NCI-H82 treated with DMSO at 0.1 percent for 48 hours (cell line): ENCODE results near the gene CARD14.
"Not testable (repeated sequence)": the region's sequence is repeated elsewhere in the genome, so short reads cannot be mapped to it uniquely, and the experiment has no call there.

ENCODE experiments used
- DNase-seq: peaks from one replicate; lab custom pipeline; 2025; ENCODE audit not compliant: unreplicated experiment; lab: John Stamatoyannopoulos, UW

Gene CARD14

DNA sequence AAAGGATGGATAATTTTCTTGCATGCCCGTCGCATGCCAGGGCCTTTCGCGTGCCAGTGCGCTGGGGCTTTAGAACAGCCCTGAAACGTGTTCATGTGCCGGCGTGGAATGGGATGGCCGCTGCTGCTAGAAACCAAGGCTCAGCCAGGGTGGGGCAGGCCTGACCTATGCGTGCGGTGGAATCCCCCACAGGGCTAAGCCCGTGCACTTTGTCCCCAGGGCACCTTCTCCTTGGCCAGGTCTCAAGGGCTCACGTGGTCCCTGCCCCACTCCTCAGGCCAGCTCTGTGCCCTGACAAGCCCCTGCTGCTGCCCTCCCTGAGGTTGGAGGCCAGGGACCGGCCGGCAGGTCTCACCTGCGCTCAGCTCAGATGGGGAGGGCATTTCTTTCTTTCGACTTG is 77.7 kb downstream of the CARD14 start:
- no peak for DNase-seq

DNA sequence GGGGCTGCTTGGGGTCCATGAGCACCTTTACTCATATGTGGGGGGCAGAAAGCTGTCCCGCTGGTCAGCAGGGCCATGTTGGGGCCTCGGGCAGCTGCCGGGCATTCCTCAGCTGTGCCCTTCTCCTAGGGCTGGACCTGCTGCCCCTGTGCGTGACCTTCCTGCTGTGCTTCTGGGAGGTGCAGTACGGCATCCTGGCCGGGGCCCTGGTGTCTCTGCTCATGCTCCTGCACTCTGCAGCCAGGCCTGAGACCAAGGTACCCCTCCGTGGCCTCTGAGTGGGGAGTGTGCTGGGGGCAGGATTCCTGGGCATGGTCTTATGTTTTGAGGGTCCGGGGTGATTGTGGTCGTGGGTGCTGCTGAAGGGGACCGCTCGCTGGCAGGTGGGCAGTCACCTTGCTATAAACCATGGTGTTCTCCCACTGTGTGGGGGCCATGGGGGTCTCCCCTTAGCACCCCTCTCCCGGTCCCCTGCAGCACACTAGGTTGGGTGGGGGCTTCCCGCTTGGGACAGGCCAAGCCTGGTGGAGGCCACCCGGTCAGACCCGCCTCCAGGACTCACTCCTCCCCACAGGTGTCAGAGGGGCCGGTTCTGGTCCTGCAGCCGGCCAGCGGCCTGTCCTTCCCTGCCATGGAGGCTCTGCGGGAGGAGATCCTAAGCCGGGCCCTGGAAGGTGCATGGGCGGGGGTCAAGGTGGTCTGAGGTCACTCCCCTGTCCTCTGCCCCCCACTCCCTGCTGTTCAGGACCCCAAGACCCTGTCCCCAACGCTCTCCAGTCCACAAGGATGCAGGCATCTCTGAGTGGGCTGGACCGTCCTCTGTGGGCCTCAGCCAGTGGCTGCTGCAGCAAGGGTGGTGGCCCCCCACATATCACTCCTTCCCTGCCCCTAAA is 78.4 kb downstream of the CARD14 start:
- DNase-seq, result no peak

DNA sequence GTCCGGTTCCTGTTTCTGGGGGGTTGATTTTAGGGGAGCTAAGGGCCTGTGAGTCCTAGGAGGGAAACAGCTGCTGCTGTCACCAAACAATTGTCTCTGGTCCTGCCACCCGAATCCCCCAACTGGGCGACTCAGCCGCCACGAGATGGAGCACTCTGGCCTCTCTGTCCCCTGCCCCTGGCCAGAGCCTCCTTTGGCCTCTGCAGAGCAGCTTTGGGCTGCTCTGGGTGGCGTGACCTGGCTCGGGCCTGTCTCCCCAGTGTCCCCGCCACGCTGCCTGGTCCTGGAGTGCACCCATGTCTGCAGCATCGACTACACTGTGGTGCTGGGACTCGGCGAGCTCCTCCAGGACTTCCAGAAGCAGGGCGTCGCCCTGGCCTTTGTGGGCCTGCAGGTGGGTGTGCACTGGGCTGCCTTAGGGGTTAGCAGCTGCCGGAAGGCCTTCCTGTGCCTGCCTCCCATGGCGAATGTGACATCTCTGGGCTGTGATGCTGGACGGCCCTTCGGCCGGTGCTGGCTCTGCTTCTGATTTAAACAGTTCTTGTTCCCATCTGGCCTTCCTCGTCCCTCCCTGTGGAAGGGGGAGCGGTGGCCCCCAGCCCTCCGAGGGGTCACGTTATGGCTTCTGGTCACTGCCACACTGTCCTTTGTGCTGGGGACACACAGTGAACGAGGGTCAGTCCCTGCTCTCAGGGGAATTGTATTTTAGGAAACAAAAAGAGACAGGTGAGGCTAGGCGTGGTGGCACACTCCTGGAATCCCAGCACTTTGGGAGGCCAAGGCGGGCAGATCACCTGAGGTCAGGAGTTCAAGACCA is 79.3 kb downstream of the CARD14 start:
- no peak for DNase-seq

DNA sequence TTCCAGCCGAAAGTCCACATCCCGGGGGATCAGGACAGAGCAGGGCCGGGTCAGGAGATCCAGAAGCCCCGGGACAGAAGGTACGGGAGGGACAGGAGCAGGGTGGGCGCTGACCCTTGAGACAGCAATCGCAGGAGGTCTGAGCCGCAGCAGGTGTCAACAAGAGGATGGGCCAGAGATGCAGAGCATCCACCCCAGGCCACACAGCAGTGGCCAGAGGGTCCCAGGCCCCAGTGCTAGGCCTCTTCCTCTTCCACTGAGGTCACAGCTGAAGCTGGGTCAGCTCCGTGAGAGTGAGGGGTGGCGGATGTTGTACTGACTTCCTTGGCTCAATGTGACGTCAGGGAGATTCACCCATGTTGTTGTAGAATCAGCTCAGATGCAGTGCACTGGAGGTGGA is 82.1 kb downstream of the CARD14 start:
- no peak for DNase-seq

DNA sequence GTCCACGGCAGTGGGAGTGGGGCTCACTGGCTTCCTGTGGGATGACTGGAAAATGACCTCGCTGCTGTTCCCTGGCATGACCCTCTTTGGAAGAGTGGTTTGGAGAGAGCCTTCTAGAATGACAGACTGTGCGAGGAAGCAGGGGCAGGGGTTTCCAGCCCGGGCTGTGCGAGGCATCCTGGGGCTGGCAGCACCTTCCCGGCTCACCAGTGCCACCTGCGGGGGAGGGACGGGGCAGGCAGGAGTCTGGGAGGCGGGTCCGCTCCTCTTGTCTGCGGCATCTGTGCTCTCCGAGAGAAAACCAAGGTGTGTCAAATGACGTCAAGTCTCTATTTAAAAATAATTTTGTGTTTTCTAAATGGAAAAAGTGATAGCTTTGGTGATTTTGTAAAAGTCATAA is 83.0 kb downstream of the CARD14 start:
- no peak for DNase-seq

DNA sequence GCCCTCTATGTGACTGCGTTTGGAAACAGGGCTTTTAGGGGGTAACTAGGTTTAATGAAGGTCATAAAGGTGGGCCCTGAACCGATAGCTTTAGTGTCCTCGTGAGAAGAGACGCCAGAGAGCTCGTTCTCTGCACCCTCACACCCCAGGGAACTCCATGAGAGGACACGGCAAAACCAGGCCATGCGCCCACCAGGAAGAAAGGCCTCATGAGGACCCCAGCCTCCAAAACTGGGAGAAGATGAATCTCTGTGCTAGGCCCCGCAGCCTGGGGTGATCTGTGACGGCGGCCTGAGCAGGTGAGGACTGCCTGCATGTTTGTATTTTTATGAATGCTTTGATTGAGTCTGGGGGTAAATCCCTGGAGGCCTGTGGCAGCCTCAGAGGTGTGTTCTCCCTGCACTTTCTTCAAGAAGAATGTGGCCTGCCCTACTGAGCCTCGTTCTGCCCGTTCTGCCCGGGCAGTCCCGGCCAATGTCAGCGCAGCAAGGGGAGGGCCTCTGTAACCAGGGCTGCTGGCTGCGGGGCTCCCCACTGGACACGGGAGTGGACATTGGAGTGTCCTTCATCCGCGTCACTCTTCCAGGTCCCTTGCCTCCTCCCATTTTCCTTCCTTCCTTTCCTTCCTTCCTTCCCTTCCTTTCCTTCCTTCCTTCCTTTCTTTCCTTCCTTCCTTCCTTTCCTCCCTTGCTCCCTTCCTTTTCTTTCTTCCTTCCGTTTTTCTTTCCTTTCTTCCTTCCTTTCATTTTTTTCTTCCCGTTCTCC is 84.0 kb downstream of the CARD14 start:
- no peak for DNase-seq

DNA sequence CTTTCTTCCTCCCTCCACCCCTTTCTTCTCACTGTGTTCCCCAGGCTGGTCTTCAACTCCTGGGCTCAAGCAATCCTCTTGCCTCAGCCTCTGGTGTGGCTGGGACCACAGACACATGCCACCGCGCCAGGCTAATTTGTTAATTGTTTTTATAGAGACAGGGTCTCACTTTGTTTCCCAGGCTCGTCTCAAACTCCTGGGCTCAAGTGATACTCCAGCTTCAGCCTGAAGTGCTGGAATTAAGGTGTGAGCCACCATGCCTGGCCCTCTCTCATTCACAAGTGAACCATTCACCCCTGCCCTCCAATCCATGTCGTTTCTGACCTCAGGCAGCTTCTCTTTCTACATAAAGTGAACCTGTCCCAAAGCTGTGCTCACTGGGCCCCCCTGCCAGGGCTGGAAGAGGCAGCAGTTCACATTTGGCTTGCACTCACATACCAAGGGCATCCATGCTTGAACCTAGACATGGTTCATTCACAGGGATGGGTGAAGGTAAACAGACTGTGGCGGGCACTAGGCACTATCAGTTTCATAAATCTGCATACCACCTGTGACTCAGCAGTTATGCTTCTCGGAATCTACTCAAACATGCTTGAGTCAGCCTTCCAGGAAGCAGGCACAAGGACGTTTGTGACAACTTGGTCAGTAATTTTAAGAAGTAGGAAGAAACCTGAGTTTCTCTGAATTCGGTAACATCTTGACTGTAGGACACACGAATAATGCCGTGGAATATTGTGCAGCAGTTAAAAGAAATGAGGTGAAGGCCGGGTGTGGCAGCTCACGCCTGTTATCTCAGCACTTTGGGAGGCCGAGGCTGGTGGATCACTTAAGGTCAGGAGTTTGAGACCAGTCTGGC is 84.8 kb downstream of the CARD14 start:
- DNase-seq, result no peak

DNA sequence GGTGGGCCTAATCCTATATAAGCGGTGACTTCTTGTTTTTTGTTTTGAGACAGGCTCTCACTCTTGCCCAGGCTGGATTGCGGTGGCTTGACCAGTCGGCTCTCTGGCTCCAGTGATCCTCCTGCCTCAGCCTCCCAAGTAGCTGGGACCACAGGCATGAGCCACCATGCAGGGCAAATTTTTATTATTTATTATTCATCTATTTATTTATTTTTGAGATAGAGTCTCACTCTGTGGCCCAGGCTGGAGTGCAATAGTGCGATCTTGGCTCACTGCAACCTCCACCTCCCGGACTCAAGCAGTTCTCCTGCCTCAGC is 86.2 kb downstream of the CARD14 start:
- DNase-seq, result no peak

DNA sequence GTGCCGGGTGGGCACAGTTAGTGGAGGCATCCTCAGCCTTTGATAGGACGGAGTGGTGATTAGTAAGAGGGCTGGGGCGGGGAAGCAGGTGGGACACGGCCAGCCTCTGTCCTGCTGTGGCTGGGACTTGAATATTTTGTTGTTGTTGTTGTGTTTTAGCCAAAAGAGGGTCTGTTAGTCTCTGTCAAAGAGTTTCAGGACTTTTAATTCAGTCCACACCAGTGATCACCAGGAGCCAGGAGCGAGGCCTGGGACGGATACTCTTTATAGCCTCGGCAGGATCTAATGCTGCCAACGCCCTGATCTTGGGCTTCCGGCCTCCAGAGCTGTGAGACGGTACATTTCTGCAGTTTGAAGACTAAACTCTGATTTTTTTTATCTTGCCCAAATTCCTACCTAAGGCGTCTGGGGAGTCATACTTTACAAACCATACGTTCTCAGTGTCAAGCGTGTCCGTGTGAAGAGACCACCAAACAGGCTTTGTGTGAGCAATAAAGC is 87.9 kb downstream of the CARD14 start:
- DNase-seq, result no peak

DNA sequence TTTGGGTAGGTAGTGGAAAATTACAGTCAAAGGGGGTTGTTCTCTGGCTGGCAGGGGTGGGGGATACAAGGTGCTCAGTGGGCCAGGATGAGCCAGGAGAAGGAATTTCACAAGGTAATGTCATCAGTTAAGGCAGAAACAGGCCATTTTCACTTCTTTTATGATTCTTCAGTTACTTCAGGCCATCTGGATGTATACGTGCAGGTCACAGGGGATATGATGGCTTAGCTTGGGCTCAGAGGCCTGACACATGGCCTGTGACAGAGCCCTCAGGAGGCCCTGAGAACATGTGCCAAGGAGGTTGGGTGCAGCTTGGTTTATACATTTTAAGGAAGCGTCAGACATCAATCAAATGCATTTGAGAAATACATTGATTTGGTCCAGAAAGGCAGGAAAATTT is 88.5 kb downstream of the CARD14 start:
- DNase-seq, result not testable (repeated sequence)
